NB4 (cell line): ENCODE measurements around the gene ACCS.

Source experiments
- CTCF ChIP-seq: IDR thresholded peaks from one replicate; pipeline ENCODE4 v1.5.1; 2012; ENCODE audit warnings: low read depth, low read length
- MAX ChIP-seq: IDR thresholded peaks from 2 replicates; pipeline ENCODE4 v1.6.1; 2011; ENCODE audit warnings: low read depth, low read length
- MYC ChIP-seq: IDR thresholded peaks from 2 replicates; pipeline ENCODE4 v1.6.1; 2011; ENCODE audit warnings: low read depth, low read length
- POLR2A ChIP-seq: IDR thresholded peaks from 2 replicates; pipeline ENCODE4 v1.6.1; 2011; ENCODE audit warnings: mild to moderate bottlenecking; ENCODE audit not compliant: insufficient read length; ENCODE audit errors: extremely low read depth

GRCh38 chr11:44127130-44127529 lies 61.1 kb downstream of the ACCS start:
- TF ChIP-seq POLR2A (no peak), MAX (no peak), CTCF (no peak), MYC (no peak)
